ENCODE measurements around the gene PITX3. TPM values are rescaled to one million over a fixed set of nuclear protein-coding genes. Genes with fewer than 3 reads are reported as not detected.
"Not testable (repeated sequence)": the region's sequence is repeated elsewhere in the genome, so short reads cannot be mapped to it uniquely, and the experiment has no call there.

The PITX3 gene
- total RNA-seq, 1 experiment from 2014 or later: 0.81 TPM

DNA sequence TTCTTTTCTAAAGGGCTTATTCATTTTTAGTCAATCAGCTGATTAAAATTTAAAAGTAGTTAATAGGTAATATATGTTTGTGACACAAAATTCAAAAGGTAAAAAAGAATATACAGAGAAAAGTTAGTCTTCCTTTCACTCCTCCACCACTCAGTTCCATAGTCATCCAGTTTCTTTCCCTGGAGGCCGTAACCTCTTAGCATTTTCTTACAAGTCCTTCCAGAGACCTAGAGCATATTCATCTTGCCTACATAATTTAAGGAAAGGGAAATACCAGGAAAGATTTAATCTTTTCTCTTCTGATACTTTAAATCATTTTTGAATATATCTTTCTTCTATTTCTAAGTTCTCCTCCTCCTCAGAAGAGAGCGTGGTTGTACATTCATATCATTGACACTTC is 14.1 kb upstream of the PITX3 start (continued):
- no peak for TF ChIP-seq HMGA2 (CRISPR knock-in tag; IDR thresholded peaks at IDR 0.05)
- TF ChIP-seq ZNF232 (CRISPR knock-in tag; IDR thresholded peaks at IDR 0.05): no peak
- TF ChIP-seq SOX15 (CRISPR knock-in tag; IDR thresholded peaks at IDR 0.05): no peak
- TF ChIP-seq MXD4 (CRISPR knock-in tag; IDR thresholded peaks at IDR 0.05; ENCODE audit: borderline replicate concordance): no peak
- TF ChIP-seq, protein P1, sequence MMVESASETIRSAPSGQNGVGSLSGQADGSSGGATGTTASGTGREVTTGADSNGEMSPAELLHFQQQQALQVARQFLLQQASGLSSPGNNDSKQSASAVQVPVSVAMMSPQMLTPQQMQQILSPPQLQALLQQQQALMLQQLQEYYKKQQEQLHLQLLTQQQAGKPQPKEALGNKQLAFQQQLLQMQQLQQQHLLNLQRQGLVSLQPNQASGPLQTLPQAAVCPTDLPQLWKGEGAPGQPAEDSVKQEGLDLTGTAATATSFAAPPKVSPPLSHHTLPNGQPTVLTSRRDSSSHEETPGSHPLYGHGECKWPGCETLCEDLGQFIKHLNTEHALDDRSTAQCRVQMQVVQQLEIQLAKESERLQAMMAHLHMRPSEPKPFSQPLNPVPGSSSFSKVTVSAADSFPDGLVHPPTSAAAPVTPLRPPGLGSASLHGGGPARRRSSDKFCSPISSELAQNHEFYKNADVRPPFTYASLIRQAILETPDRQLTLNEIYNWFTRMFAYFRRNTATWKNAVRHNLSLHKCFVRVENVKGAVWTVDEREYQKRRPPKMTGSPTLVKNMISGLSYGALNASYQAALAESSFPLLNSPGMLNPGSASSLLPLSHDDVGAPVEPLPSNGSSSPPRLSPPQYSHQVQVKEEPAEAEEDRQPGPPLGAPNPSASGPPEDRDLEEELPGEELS (CRISPR knock-in tag; IDR thresholded peaks at IDR 0.05): no peak
- TF ChIP-seq, protein P2, sequence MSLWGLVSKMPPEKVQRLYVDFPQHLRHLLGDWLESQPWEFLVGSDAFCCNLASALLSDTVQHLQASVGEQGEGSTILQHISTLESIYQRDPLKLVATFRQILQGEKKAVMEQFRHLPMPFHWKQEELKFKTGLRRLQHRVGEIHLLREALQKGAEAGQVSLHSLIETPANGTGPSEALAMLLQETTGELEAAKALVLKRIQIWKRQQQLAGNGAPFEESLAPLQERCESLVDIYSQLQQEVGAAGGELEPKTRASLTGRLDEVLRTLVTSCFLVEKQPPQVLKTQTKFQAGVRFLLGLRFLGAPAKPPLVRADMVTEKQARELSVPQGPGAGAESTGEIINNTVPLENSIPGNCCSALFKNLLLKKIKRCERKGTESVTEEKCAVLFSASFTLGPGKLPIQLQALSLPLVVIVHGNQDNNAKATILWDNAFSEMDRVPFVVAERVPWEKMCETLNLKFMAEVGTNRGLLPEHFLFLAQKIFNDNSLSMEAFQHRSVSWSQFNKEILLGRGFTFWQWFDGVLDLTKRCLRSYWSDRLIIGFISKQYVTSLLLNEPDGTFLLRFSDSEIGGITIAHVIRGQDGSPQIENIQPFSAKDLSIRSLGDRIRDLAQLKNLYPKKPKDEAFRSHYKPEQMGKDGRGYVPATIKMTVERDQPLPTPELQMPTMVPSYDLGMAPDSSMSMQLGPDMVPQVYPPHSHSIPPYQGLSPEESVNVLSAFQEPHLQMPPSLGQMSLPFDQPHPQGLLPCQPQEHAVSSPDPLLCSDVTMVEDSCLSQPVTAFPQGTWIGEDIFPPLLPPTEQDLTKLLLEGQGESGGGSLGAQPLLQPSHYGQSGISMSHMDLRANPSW (CRISPR knock-in tag; conservative IDR thresholded peaks at IDR 0.05; ENCODE audit: low read depth): no peak
- TF ChIP-seq, protein P3, sequence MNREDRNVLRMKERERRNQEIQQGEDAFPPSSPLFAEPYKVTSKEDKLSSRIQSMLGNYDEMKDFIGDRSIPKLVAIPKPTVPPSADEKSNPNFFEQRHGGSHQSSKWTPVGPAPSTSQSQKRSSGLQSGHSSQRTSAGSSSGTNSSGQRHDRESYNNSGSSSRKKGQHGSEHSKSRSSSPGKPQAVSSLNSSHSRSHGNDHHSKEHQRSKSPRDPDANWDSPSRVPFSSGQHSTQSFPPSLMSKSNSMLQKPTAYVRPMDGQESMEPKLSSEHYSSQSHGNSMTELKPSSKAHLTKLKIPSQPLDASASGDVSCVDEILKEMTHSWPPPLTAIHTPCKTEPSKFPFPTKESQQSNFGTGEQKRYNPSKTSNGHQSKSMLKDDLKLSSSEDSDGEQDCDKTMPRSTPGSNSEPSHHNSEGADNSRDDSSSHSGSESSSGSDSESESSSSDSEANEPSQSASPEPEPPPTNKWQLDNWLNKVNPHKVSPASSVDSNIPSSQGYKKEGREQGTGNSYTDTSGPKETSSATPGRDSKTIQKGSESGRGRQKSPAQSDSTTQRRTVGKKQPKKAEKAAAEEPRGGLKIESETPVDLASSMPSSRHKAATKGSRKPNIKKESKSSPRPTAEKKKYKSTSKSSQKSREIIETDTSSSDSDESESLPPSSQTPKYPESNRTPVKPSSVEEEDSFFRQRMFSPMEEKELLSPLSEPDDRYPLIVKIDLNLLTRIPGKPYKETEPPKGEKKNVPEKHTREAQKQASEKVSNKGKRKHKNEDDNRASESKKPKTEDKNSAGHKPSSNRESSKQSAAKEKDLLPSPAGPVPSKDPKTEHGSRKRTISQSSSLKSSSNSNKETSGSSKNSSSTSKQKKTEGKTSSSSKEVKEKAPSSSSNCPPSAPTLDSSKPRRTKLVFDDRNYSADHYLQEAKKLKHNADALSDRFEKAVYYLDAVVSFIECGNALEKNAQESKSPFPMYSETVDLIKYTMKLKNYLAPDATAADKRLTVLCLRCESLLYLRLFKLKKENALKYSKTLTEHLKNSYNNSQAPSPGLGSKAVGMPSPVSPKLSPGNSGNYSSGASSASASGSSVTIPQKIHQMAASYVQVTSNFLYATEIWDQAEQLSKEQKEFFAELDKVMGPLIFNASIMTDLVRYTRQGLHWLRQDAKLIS (CRISPR knock-in tag; IDR thresholded peaks at IDR 0.05; ENCODE audit: borderline replicate concordance): no peak

DNA sequence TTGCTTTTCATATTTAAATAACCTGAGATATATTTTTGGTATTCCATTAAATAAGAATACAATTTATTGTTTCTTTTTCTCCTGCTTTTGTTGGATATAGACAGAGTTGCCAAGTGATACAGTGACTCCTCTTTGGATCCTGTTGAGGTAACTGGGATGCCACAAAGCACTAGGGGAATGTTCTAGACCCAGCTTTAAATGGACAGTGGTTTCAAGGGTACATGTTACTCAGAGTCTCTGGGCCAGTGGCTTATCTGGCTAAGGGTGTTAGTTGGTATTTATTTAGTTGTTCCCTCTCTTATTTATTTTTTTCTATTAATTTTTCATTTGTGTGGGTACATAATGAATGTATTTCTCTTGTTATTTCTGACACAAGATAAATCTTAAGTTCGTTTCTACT is 13.1 kb upstream of the PITX3 start:
- Mint-ChIP-seq H3K9me3 (no peaks in the 10 kb centered on the region), H3K4me3 (no peak overlapping the region), H3K27me3 (ENCODE audit: low read depth) (no peaks in the 10 kb centered on the region), H3K27ac (no peak overlapping the region), H3K36me3 (peaks cover 2% of the 10 kb centered on the region; the same call in 1 of the 2 replicates), H3K4me1 (no peaks in the 10 kb centered on the region)
- DNase-seq (ENCODE audit: low spot score): no peak
- ChIA-PET POLR2A (interaction anchor here (0.5 kb wide), 1 partner anchor 219 kb away, joined by 3 read pairs; no protein-coding TSS in a partner anchor), CTCF (interaction anchor here (3.5 kb wide), 1 partner anchor 24 kb away, joined by 22 read pairs; no protein-coding TSS in a partner anchor)
- ATAC-seq: no peak
- TF ChIP-seq, protein P4, sequence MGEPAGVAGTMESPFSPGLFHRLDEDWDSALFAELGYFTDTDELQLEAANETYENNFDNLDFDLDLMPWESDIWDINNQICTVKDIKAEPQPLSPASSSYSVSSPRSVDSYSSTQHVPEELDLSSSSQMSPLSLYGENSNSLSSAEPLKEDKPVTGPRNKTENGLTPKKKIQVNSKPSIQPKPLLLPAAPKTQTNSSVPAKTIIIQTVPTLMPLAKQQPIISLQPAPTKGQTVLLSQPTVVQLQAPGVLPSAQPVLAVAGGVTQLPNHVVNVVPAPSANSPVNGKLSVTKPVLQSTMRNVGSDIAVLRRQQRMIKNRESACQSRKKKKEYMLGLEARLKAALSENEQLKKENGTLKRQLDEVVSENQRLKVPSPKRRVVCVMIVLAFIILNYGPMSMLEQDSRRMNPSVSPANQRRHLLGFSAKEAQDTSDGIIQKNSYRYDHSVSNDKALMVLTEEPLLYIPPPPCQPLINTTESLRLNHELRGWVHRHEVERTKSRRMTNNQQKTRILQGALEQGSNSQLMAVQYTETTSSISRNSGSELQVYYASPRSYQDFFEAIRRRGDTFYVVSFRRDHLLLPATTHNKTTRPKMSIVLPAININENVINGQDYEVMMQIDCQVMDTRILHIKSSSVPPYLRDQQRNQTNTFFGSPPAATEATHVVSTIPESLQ (CRISPR knock-in tag; IDR thresholded peaks at IDR 0.05): no peak

DNA sequence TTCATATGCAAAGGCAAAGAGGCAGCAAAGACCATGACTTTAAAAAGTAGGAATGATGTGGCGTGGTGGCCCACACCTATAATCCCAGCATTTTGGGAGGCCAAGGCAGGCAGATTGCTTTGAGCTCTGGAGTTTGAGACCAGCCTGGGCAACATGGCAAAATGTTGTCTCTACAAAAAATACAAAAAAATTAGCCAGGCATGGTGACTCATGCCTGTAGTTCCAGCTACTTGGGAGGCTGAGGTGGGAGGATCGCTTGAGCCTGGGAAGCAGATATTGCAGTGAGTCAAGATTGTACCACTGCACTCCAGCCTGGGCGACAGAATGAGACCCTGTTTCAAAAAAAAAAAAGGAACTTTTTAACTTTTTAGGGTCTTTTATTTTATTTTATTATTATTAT is 11.2 kb upstream of the PITX3 start:
- CTCF ChIA-PET: interaction anchor here (0.6 to 3.5 kb wide), 3 partner anchors 22 to 154 kb away, joined by 3 to 22 read pairs (median 3); no protein-coding TSS in a partner anchor
- POLR2A ChIA-PET: not testable (repeated sequence)

DNA sequence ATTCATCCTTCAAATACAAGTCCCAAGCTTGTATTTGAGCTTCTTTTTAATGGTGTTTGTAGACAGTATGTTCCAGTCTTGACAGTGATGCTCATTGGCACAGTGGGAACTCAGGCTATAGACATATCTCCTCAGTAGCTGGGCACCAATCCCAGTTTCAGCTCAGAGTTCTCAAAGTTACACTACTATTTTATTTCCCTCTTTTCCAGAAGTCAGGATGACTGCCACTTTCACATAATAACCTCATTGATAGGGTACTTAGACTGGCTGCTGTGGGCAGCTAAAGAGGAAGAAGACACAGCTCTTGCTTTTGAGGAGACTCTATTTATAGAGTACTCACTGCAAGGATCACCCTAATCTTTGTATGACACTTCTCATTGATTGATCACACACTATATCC is 6.4 kb upstream of the PITX3 start:
- POLR2A ChIA-PET: no interaction called here
- no peaks in the 10 kb centered on the region for H3K9me3 Mint-ChIP-seq
- peak overlapping the region; percentile 100; the same call in 1 of the 2 replicates for H3K4me3 Mint-ChIP-seq
- DNase-seq (ENCODE audit: low spot score) (no peak), ATAC-seq (no peak)
- peaks cover 20% of the 10 kb centered on the region for H3K27me3 Mint-ChIP-seq (ENCODE audit: low read depth)
- peak overlapping the region; percentile 6; the same call in 1 of the 2 replicates for H3K27ac Mint-ChIP-seq
- CTCF ChIA-PET: interaction anchor here (0.8 to 1.7 kb wide), 4 partner anchors 16 to 104 kb away, joined by 3 to 9 read pairs (median 6); no protein-coding TSS in a partner anchor
- no peaks in the 10 kb centered on the region for H3K36me3 Mint-ChIP-seq
- H3K4me1 Mint-ChIP-seq: peaks cover 28% of the 10 kb centered on the region
- no peak for TF ChIP-seq CBFB (CRISPR knock-in tag; IDR thresholded peaks at IDR 0.05; ENCODE audit: low read depth)
- TF ChIP-seq, protein P5, sequence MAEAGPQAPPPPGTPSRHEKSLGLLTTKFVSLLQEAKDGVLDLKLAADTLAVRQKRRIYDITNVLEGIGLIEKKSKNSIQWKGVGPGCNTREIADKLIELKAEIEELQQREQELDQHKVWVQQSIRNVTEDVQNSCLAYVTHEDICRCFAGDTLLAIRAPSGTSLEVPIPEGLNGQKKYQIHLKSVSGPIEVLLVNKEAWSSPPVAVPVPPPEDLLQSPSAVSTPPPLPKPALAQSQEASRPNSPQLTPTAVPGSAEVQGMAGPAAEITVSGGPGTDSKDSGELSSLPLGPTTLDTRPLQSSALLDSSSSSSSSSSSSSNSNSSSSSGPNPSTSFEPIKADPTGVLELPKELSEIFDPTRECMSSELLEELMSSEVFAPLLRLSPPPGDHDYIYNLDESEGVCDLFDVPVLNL (CRISPR knock-in tag; IDR thresholded peaks at IDR 0.05; ENCODE audit: borderline replicate concordance, low read depth): no peak
- no peak for TF ChIP-seq SMAD3 (CRISPR knock-in tag; IDR thresholded peaks at IDR 0.05; ENCODE audit: borderline replicate concordance)
- no peak for TF ChIP-seq NR3C1 (CRISPR knock-in tag; conservative IDR thresholded peaks at IDR 0.05; ENCODE audit: low read depth)
- TF ChIP-seq NFATC4 (CRISPR knock-in tag; IDR thresholded peaks at IDR 0.05): no peak
- TF ChIP-seq ZNF219 (CRISPR knock-in tag; IDR thresholded peaks at IDR 0.05; ENCODE audit: borderline replicate concordance): no peak
- TF ChIP-seq FOXK1 (CRISPR knock-in tag; IDR thresholded peaks at IDR 0.05): no peak
- no peak for TF ChIP-seq TCF7 (CRISPR knock-in tag; IDR thresholded peaks at IDR 0.05; ENCODE audit: low read depth)

More for the DNA sequence above, 11.2 kb upstream of the PITX3 start:
- not testable (repeated sequence) for ATAC-seq; H3K27me3 Mint-ChIP-seq (ENCODE audit: low read depth); H3K4me3 Mint-ChIP-seq; H3K4me1 Mint-ChIP-seq; DNase-seq (ENCODE audit: low spot score); H3K36me3 Mint-ChIP-seq; H3K27ac Mint-ChIP-seq; H3K9me3 Mint-ChIP-seq
